SK-N-SH treated with all-trans-retinoic acid at 6 μM for 48 hours (cell line): Measurements from ENCODE around the gene CCDC152.

Source experiments
- BACH2 ChIP-seq: fragments of 250-450 bp; sonication (Bioruptor Pico); IDR thresholded peaks from 2 replicates; pipeline ENCODE4 v1.9.0; 2021; ENCODE audit warnings: mild to moderate bottlenecking, borderline replicate concordance
- CREB5 ChIP-seq: fragments of 250-450 bp; sonication (Bioruptor Pico); IDR thresholded peaks from 2 replicates; pipeline ENCODE4 v1.5.1; 2020; ENCODE audit warnings: low read depth, mild to moderate bottlenecking, moderate library complexity
- CSRNP3 ChIP-seq: fragments of 250-450 bp; sonication (Bioruptor Pico); IDR thresholded peaks from 2 replicates; pipeline ENCODE4 v1.5.1; 2021; ENCODE audit warnings: mild to moderate bottlenecking, moderate library complexity
- ISL1 ChIP-seq: fragments of 250-450 bp; sonication (Bioruptor Pico); IDR thresholded peaks from 2 replicates; pipeline ENCODE4 v2.1.2; 2022; ENCODE audit warnings: mild to moderate bottlenecking, moderate library complexity
- OSR1 ChIP-seq: fragments of 250-450 bp; sonication (Bioruptor Pico); IDR thresholded peaks from 2 replicates; pipeline ENCODE4 v1.8.0; 2022; ENCODE audit warnings: moderate library complexity, mild to moderate bottlenecking, inconsistent platforms
- PATZ1 ChIP-seq: fragments of 250-450 bp; sonication (Bioruptor Pico); IDR thresholded peaks from 2 replicates; pipeline ENCODE4 v1.8.0; 2020; ENCODE audit warnings: mild to moderate bottlenecking, moderate library complexity, borderline replicate concordance
- PPARA ChIP-seq: fragments of 250-450 bp; sonication (Bioruptor Pico); IDR thresholded peaks from 2 replicates; pipeline ENCODE4 v1.5.0; 2020; ENCODE audit warnings: mild to moderate bottlenecking, borderline replicate concordance
- TOX ChIP-seq: fragments of 250-450 bp; sonication (Bioruptor Pico); IDR thresholded peaks from 2 replicates; pipeline ENCODE4 v1.8.0; 2021; ENCODE audit warnings: mild to moderate bottlenecking, moderate library complexity, borderline replicate concordance
- TSHZ2 ChIP-seq: fragments of 250-450 bp; sonication (Bioruptor Pico); IDR thresholded peaks from 2 replicates; pipeline ENCODE4 v1.5.0; 2020; ENCODE audit warnings: mild to moderate bottlenecking, moderate library complexity
- ZFP3 ChIP-seq: fragments of 250-450 bp; sonication (Bioruptor Pico); IDR thresholded peaks from 2 replicates; pipeline ENCODE4 v1.5.0; 2020; ENCODE audit warnings: mild to moderate bottlenecking, moderate library complexity
- ZNF565 ChIP-seq: fragments of 450-650 bp; formaldehyde crosslinking; conservative IDR thresholded peaks from 2 replicates; pipeline ENCODE4 v1.5.0; 2020; ENCODE audit warnings: low read depth, mild to moderate bottlenecking, moderate library complexity

GRCh38 chr5:42784132-42784531 is 27.5 kb downstream of the CCDC152 start:
- TF ChIP-seq PATZ1: no peak
- no peak for TF ChIP-seq CSRNP3
- TF ChIP-seq CREB5 (CRISPR knock-in tag): no peak
- no peak for TF ChIP-seq TOX
- no peak for TF ChIP-seq ZFP3 (CRISPR knock-in tag)
- TF ChIP-seq ZNF565 (CRISPR knock-in tag): no peak
- TF ChIP-seq BACH2 (CRISPR knock-in tag): no peak
- no peak for TF ChIP-seq OSR1 (CRISPR knock-in tag)
- TF ChIP-seq ISL1 (CRISPR knock-in tag): no peak
- TF ChIP-seq TSHZ2 (CRISPR knock-in tag): no peak
- TF ChIP-seq PPARA (CRISPR knock-in tag): no peak
